ENCODE results near the gene MUC13.

Gene MUC13

DNA sequence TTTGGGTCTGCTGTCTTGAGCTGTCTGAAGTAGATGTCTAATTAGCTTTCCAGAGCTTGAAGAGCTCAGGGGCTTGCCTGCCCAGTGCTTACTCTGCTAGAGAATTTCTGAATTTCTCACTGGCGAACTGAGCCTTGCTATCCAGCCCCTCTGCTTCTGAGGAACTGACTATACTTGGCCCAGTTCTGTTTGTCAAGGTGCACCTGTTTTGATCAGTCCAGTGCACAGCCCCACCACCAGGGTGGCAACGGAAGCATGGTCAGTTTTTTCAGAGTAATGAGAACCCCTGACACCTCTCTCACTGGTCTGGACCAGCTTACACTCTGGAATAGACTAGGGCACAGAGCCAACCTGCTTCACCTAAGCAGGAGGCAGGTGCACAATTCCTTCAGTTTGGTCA is 72.5 kb downstream of the MUC13 start:
- no peak for DNase-seq

DNA sequence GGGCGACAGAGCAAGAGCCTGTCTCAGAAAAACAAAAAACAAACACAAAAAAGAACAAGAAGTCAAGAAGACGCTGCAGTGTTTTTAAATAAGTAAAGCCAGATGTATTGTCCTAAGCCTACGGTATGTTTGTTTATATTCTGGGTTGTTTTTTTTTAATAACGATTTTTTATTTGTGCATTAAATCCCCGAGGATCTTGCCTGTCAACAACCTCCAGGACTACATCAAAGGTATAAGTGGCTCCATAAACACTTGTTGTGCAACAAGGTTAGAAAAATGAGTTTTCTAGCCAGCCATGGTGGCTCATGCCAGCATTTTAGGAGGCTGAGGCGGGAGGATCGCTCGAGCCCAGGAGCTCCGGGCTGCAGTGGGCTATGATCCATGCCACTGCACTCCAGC is 73.5 kb downstream of the MUC13 start:
- DNase-seq, result no peak

DNA sequence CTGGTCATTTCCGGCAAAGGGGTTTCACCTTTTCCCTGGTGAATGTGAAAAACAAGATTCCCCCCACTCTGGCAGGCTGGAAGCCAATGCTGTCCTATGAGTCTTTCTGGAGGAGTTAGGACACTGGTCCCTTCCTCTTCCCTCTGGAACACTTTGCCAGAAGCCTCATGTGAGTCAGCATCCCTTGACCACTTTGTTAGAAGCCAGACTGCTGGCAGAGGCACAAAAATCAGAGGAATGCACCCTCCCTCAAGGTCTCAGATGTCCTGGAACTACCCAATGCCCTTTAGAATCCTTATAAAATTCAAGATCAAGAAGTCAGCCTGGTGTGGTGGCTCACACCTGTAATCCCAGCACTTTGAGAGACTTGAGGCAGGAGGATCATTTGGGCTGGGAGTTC is 74.0 kb downstream of the MUC13 start:
- DNase-seq, result no peak

DNA sequence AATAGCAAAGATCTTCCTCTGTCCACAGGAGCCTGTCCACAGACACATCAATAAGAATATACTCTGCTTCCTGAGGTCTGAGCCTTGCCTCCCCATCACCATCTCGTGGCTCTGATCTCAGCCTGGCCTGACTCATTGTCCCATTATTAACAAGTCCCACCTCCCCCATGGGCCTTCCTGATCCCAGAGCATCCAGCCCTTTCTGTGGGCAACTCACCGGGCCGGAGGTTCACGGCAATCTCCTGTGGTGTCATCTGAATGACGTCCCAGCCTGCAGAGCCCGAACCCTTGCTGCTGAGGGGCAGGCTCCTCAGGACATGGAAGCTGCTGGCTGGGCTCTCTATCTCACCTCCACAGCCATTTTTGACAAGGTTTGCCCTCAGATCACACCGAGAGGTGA is 75.5 kb downstream of the MUC13 start:
- DNase-seq, result no peak

DNA sequence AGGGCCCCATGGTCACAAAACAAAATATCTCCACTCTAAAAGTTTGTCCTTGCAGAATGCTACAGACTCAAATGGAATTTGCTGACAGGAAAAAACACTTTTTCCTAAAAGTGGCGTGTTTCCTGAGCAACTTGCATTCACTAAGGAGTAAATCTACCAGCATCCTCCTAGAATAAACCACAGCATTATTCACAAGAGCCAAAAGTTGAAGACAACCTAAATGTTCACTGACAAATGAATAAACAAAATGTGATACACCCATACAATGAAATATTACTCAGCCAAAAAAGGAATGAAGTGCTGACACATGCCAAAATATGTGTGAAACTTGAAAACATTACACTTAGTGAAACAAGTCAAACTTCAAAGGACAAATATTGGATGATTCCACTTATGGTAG is 76.3 kb downstream of the MUC13 start:
- no peak for DNase-seq

DNA sequence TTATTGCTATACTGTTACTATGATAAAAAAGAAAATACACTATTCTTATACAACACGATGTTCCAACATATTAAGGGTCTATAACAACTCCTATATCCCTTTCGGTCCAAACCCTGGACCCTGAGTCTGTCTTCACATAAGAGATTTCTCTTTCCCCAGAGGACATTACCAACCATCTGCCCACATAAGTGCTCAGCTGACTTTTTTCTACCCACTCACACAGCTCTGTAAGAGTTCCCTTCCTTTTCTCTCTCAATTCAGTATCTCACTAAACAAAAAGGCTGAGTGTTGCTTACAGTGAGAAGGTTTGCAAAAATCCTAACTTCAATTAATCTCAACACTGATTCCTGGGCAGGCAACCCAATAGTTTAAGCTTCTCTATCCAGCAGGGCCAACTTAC is 77.9 kb downstream of the MUC13 start:
- no peak for DNase-seq
